ENCODE data around the gene IL1RAPL2. TPM values are rescaled to one million over a fixed set of nuclear protein-coding genes. Genes with fewer than 3 reads are reported as not detected.

Gene IL1RAPL2
- polyA plus RNA-seq, 2 of the 4 experiments (the other 2 are of a cell fraction) = not detected

- no peaks in the 10 kb centered on the region for H3K9me3 ChIP-seq
- WGBS (ENCODE audit: missing lambda C conversion rate) = 13% methylated on average over 2 of the region's 2 CpGs
- ChIA-PET POLR2A (no interaction called here), CTCF (interaction anchor here (0.7 kb wide), 1 partner anchor 935 kb away, joined by 3 read pairs; no protein-coding TSS in a partner anchor)
- no peak for DNase-seq (ENCODE audit: low read depth in 1 of 2, low spot score in 1 of 2)
- ATAC-seq = no peak
- no peaks in the 10 kb centered on the region for H3K4me1 ChIP-seq
- H3K4me2 ChIP-seq = no peak overlapping the region
- no peak for FAIRE-seq
- TF ChIP-seq MAZ (IDR thresholded peaks at IDR 0.05; ENCODE audit: borderline replicate concordance, low read depth, low read length) (no peak), HEYL (CRISPR knock-in tag; IDR thresholded peaks at IDR 0.05) (no peak), HDAC2 (IDR thresholded peaks at IDR 0.05) (no peak), REST (IDR thresholded peaks at IDR 0.05) (no peak), CHD2 (IDR thresholded peaks at IDR 0.05; ENCODE audit: low read length, partially characterized antibody) (no peak), HMGXB4 (CRISPR knock-in tag; IDR thresholded peaks at IDR 0.05; ENCODE audit: borderline replicate concordance) (no peak), USF2 (IDR thresholded peaks at IDR 0.05) (no peak), TP53 (CRISPR knock-in tag; IDR thresholded peaks at IDR 0.05) (no peak), EHF (CRISPR knock-in tag; IDR thresholded peaks at IDR 0.05) (no peak), CTCF (IDR thresholded peaks at IDR 0.05) (no peak), SMC3 (IDR thresholded peaks at IDR 0.05) (no peak), EHMT2 (IDR thresholded peaks at IDR 0.05; ENCODE audit: low read depth) (no peak), PBX3 (IDR thresholded peaks at IDR 0.05) (no peak), JUN (IDR thresholded peaks at IDR 0.05) (no peak), KDM1A (IDR thresholded peaks at IDR 0.05; ENCODE audit: low read depth) (no peak), RAD21 (conservative IDR thresholded peaks at IDR 0.05 in 1 of 2, IDR thresholded peaks at IDR 0.05 in 1 of 2) (no peak), POLR2A (IDR thresholded peaks at IDR 0.05; ENCODE audit: low read length) (no peak), BHLHE40 (IDR thresholded peaks at IDR 0.05; ENCODE audit: low read depth, low read length) (no peak), NFE2L2 (conservative IDR thresholded peaks at IDR 0.05; ENCODE audit: low read length) (no peak), POLR2AphosphoS2 (conservative IDR thresholded peaks at IDR 0.05; ENCODE audit: low read length) (no peak)
- H3K27ac ChIP-seq = no peak overlapping the region
- no peak overlapping the region for H3K4me3 ChIP-seq
Observed at GRCh38 chrX:105317117-105317516, 751.1 kb downstream of the IL1RAPL2 start.
